ENCODE measurements around the gene GARIN5B. TPM values are rescaled to one million over a fixed set of nuclear protein-coding genes. Genes with fewer than 3 reads are reported as not detected.
"Not testable (repeated sequence)": the region's sequence is repeated elsewhere in the genome, so short reads cannot be mapped to it uniquely, and the experiment has no call there.

Gene GARIN5B
- total RNA-seq, 4 donors from 2014 or later, result not detected

DNA sequence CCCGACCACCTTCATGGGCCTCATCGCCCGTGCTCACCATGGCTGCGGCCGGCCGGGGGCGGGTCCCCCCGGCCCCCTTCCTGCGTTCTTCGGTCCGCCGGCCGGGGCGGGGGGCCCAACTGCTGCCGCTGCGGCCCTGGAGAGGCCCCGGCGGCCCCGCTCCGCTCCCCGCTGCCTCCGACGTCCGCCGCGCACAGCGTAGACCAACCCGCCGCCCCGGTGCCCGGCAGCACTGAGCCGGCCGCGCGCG, 44.4 kb upstream of the GARIN5B start, which contains the start of gene UBE2S:
Gene UBE2S, minus strand, starts transcription at position 239 of the 250 bp plus-strand sequence. Its CDS starts 199 bp downstream, at position 40.
- Histone ChIP-seq H3K4me3 (replicated peaks in 1 of 3) (peak within 1 kb of the TSS; percentile 69 to 93 (median 92)), H3K36me3 (peaks cover under 1 to 10% of the 10 kb centered on the region in 2 donors), H3K4me1 (peaks cover 14 to 18% of the 10 kb centered on the region in 2 donors), H3K27ac (peak within 1 kb of the TSS; percentile 94 to 100 (median 99))
- H3K27me3 ChIP-seq; DNase-seq; intact Hi-C loops (cut with DNase I); H3K9me3 ChIP-seq: not testable (repeated sequence)
- peak; percentile 88 to 100 for TF ChIP-seq POLR2A (IDR thresholded peaks at IDR 0.05)
- TF ChIP-seq, protein P1, sequence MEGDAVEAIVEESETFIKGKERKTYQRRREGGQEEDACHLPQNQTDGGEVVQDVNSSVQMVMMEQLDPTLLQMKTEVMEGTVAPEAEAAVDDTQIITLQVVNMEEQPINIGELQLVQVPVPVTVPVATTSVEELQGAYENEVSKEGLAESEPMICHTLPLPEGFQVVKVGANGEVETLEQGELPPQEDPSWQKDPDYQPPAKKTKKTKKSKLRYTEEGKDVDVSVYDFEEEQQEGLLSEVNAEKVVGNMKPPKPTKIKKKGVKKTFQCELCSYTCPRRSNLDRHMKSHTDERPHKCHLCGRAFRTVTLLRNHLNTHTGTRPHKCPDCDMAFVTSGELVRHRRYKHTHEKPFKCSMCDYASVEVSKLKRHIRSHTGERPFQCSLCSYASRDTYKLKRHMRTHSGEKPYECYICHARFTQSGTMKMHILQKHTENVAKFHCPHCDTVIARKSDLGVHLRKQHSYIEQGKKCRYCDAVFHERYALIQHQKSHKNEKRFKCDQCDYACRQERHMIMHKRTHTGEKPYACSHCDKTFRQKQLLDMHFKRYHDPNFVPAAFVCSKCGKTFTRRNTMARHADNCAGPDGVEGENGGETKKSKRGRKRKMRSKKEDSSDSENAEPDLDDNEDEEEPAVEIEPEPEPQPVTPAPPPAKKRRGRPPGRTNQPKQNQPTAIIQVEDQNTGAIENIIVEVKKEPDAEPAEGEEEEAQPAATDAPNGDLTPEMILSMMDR (IDR thresholded peaks at IDR 0.05), result peak in 1 of 6 experiments; percentile 1
- WGBS, 2 donors, result 3% methylated on average over 6 of the region's 36 CpGs; no CpG with 5 or more reads in 1 of the 2 donors

DNA sequence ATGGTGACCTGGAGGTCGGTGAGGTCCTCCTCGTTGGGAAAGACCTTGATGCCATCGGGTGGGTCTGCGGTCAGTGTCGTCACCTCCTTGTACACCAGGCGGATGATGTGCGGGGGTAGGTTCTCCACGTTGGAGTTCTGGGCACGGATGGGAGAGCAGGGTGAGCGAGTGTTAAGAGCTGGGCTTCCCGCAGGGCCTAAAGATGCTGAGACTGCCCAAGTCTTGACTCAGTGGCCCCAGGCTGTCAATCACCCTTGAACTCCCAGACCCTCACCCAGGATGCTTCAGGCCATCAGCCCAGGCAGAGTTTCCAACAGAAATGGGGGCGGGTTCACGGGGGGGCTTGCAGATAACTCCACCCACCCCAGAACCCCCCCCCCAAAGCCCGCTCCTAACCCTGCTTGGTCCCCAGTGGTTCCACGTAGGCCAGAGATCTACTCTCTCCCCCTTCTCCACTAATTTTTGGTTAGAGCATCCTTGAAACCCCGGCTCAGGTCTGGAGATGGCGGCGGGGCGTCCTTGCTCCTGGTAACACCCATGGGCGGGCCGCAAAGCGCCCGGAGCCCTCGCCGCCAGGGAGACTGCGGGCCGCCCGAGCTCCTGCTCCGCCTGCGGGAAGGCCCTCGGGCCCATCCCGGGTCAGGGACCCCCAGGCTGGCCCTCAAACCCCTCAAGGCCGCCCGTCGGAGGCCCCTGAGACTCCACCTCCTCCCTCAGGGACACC, 43.9 kb upstream of the GARIN5B start:
- Histone ChIP-seq H3K4me3 (replicated peaks in 1 of 3) (peak overlapping the region; percentile 69 to 93 (median 92)), H3K9me3 (no peaks in the 10 kb centered on the region), H3K27ac (peak overlapping the region; percentile 94 to 100 (median 99)), H3K36me3 (peaks cover 4 to 10% of the 10 kb centered on the region in 2 donors), H3K27me3 (no peaks in the 10 kb centered on the region), H3K4me1 (peaks cover 14 to 18% of the 10 kb centered on the region in 2 donors)
- no peak for TF ChIP-seq POLR2A (IDR thresholded peaks at IDR 0.05)
- TF ChIP-seq, protein P1 (IDR thresholded peaks at IDR 0.05), result peak in 1 of 6 experiments; percentile 0
- WGBS, 2 donors, result 19 to 30% methylated on average over 18 to 23 of the region's 35 CpGs
- peak; percentile 45 to 47 for DNase-seq
- intact Hi-C loops (cut with DNase I), result no loop called here

DNA sequence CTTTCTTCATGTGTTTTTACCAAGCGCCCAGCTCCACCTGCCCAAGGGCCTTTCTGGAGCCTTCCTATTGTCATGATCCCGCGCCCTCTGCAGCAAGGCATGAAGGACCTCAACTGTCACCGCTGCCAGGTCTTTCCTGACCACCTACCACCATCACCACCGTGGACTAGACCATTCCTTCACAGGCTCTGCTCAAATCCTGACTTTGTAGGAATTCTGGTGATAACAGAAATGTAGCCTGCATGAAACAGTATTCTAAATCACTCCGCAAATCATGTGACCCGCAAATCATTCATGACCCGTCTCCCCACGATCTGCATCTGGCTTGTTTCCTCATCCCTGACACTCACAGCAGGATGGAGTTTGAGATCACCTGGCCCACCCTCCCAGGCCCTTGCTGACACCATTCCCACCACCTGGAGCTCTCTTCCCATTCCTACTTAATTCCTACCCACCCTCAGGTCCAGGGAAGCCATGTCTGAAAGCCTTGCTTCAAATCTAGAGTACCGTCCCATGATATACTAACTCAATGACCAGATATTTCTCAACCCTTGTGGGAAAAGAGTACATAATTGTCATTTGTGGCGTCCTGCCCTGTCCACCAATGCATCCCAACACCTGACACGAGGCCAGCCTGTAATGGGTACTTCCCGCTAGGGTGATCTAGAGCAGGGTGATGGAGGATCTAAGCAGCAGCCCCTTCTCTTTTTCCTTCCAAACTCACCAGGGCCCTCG, 43.2 kb upstream of the GARIN5B start:
- Histone ChIP-seq H3K27me3 (no peaks in the 10 kb centered on the region), H3K36me3 (peaks cover 4 to 10% of the 10 kb centered on the region in 2 donors), H3K4me3 (replicated peaks in 1 of 3) (peak overlapping the region in 1 of 3 donors; percentile 93), H3K4me1 (peaks cover 14 to 18% of the 10 kb centered on the region in 2 donors), H3K9me3 (no peaks in the 10 kb centered on the region), H3K27ac (no peak overlapping the region)
- intact Hi-C loops (cut with DNase I), result no loop called here
- TF ChIP-seq, protein P1 (IDR thresholded peaks at IDR 0.05), result no peak
- no peak for TF ChIP-seq POLR2A (IDR thresholded peaks at IDR 0.05)
- 86 to 92% methylated on average over 13 of the region's 14 CpGs for WGBS, 2 donors
- DNase-seq, result no peak

DNA sequence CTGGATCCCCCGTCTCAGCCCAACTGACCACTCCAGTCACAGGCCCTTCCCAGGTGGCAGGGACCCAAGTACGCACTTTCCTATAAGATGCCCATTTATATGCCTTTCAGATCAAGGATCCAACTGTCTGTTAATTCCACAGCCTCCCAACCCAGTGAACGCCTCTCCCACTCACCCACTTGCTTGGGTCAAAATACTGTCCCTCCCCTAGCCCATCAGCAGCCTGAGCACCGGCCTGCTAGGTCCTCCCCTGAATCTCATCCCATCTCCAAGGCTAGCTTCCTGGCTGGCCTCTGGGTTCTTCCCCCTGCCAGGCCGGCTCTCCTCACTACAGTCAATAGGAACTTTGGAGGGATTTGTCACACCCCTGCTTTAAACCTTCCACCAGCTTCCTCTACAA, 42.6 kb upstream of the GARIN5B start:
- TF ChIP-seq POLR2A (IDR thresholded peaks at IDR 0.05), result no peak
- TF ChIP-seq, protein P1 (IDR thresholded peaks at IDR 0.05), result no peak
- 88 to 91% methylated on average over 5 of the region's 5 CpGs for WGBS, 2 donors
- intact Hi-C loops (cut with DNase I), result no loop called here
- Histone ChIP-seq H3K36me3 (peaks cover 4 to 10% of the 10 kb centered on the region in 2 donors), H3K9me3 (no peaks in the 10 kb centered on the region), H3K27me3 (no peaks in the 10 kb centered on the region), H3K4me3 (replicated peaks in 1 of 3) (no peak overlapping the region), H3K27ac (no peak overlapping the region), H3K4me1 (peaks cover 19 to 23% of the 10 kb centered on the region in 2 donors)
- no peak for DNase-seq

DNA sequence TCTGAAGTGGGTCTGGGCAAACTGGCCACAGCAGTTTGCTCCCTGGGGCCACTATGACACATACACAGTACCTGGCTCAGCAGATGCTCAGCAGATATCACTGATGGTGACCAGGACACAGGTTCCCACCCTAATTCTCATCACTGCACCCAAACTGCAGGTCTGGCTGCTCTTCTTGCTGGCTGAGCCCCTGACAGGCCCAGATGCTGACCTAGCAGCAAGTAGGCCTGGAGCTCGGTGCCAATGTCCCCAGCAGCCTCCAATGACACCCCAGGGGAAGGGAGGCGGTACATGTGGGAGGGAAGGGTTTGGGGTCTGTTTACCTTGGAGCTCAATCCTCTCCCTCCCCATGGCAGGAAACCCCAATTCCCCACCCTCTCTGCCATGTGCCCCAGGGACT, 39.4 kb upstream of the GARIN5B start:
- Histone ChIP-seq H3K27ac (no peak overlapping the region), H3K4me3 (replicated peaks in 1 of 3) (no peak overlapping the region), H3K4me1 (peaks cover 19 to 28% of the 10 kb centered on the region in 2 donors), H3K36me3 (peaks cover 4 to 10% of the 10 kb centered on the region in 2 donors), H3K27me3 (no peaks in the 10 kb centered on the region), H3K9me3 (no peaks in the 10 kb centered on the region)
- WGBS, 2 donors, result 77 to 83% methylated on average over 2 of the region's 2 CpGs
- TF ChIP-seq, protein P1 (IDR thresholded peaks at IDR 0.05), result no peak
- TF ChIP-seq POLR2A (IDR thresholded peaks at IDR 0.05), result no peak
- intact Hi-C loops (cut with DNase I), result no loop called here
- no peak for DNase-seq

DNA sequence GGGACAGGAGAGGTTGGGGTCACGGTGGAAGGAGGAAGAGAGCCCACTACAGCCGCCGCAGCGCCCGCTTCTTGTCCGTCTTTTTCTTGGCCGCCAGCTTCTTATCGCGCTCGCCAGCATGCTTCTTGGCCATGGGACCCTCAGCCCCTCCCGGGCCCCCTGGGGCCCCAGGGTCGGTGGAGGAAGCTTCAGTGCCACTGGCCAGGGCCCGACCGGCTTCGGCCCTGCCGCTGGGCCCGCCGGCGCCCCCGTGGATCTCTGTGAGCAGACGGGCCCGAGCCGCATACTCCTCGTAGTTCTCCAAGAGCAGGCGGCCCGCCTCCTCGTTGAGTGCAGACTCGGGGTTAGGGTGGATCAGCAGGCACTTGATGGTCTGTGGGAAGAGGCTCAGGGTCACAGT, 38.3 kb upstream of the GARIN5B start:
- intact Hi-C loops (cut with DNase I); H3K27ac ChIP-seq; DNase-seq; H3K27me3 ChIP-seq; H3K9me3 ChIP-seq; H3K4me3 ChIP-seq (replicated peaks in 1 of 3): not testable (repeated sequence)
- H3K4me1 ChIP-seq, result peaks cover 13 to 21% of the 10 kb centered on the region in 2 donors
- peaks cover 4 to 10% of the 10 kb centered on the region in 2 donors for H3K36me3 ChIP-seq
- WGBS, 2 donors, result 80 to 85% methylated on average over 1 to 20 of the region's 28 CpGs
